Activated CD4-positive, alpha-beta T cell treated with anti-CD3 and anti-CD28 coated beads for 48 hours (primary cell): ENCODE data around the gene PLEKHA6.

ENCODE experiments used
- DNase-seq: peaks from one replicate; pipeline ENCODE4 v3.0.0-alpha.2; 2020

PLEKHA6 gene

GRCh38 chr1:204307334-204307883 lies 52.3 kb downstream of the PLEKHA6 start:
- DNase-seq: no peak

- no peak for DNase-seq
Observed at GRCh38 chr1:204306076-204306475, 53.7 kb downstream of the PLEKHA6 start.

- no peak for DNase-seq
Observed at GRCh38 chr1:204304067-204304466, 55.7 kb downstream of the PLEKHA6 start.

- no peak for DNase-seq
Observed at GRCh38 chr1:204302769-204303168, 57.0 kb downstream of the PLEKHA6 start.

DNA sequence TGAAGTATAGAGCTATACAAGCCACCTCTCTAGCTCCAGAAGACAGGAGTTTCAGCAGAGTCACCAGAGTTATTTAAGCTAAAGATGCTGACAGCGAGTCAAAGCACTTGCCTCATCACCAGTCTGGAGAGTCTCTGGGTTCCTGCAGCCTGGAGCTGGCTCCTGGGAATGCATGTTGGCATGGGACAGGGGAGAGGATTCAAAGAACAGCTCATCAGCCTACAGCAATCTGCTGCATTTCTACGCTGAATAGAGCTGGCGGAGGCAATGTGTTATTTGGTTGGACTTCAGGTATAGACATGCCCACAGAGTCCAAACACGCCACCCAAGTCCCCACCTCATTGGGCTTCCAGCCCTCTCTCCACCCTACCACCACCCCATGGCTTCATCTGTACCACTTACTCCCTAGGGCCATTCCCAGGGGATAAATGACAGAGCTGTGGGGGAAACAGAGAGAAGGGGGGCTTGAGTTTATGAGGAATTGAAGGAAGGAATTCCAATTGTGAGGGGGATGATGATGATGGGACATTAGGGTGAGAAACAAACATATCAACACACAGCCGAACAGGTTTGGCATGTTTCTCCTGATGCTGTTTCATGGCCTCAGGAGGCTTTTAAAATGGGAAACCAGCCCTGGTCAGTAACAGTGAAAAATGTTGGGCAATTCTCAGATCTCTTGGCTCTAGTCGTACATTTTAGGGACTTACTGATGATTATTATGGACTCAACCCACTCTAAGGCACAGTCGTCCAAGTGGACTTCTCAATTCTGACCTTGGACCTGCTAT lies 58.4 kb downstream of the PLEKHA6 start:
- no peak for DNase-seq

DNA sequence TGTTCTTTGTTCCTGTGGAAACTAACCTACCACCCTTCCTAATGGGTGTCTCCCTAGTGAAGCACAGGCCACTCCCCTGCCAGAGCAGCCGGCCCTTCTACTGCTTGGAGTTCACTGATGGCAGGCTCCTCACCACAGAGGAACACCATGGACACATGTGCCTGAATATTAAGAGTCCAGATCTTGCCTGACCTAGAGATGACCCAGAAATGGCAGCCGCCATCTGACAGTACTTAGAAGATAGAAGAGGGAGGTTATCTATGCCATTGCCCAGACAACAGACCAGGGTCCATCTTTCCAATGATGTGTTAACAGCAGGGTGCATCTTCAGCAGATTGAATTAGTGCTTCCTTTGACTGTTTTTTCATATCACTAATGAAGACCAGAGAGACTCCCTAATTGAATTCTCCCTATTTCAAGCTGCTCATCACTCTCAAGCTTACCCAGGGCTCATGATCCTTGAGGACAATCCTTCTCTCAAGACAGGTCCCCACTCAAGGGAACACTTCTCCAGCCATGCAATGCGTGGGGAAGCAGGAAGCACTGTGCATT lies 59.8 kb downstream of the PLEKHA6 start:
- no peak for DNase-seq

DNA sequence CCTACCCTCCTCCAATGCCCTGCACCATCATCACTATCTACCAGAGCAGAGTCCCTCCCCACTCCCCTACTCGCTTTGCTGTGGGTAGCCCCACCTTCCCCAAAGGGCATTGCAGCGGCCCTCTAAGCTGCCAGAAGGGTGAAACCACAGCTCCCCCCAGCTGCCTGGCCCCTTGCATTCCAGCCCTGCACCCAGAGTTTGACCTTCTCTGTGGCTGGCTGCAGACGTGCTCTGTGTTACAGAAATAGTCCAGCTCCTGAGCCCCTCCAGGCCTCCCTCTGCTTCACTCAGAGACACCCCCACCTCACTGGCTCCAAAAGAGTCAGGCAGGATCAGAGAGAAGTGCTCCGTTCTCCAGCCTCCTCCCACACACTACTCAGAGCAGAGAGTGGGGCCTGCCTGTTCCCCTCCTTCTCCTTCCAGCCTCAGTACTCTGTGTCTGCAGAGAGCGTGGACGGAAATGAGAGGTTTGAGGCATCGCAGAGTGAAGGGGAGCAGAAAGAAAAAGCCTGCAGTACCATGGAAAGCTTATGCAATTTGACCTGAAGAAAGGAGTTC lies 63.2 kb downstream of the PLEKHA6 start:
- no peak for DNase-seq

DNA sequence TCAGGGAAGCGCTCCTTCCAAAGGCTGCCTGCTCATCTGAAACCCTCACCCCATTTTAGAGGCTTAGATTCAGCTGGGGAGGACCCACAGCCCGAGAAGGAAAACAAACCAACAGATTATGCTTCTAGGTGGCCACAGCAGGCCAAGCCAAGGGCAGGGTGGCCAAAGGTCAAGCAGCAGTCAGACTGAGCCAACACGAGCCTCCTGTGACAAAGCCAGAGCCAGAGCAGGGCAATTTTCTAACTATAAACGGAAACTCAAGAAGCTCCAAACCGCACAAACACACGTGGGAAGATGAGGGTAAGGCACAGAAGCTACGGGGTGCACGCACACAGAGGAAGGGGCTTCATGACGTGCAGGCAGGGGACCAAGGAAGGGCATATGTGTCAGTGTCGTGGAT lies 64.1 kb downstream of the PLEKHA6 start:
- no peak for DNase-seq

- DNase-seq: no peak
Observed at GRCh38 chr1:204294357-204294756, 65.4 kb downstream of the PLEKHA6 start.

GRCh38 chr1:204293605-204294337 lies 66.0 kb downstream of the PLEKHA6 start:
- no peak for DNase-seq

- no peak for DNase-seq
Observed at GRCh38 chr1:204292740-204293139, 67.0 kb downstream of the PLEKHA6 start.

DNA sequence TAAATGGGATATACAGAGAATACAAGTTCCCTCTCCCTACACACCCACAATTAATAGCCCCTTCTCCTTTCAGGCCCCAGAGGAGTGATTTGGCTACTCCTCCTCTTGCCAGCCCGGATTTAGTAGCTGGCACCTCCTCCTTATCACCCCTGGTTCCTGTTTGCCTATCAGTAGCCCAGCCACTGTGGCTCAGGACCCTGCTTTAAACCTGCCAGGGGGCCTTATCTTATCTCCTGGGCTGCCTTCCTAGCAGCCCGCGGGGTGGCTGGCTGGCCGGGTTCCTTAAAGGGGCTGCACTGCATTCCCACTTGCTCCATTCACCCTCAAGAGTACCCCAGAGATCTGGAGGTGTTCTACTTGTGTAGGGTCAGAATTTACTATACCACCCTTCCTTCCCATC lies 70.4 kb downstream of the PLEKHA6 start:
- DNase-seq: no peak

GRCh38 chr1:204288021-204288588 lies 71.6 kb downstream of the PLEKHA6 start:
- DNase-seq: no peak

- DNase-seq: no peak
Observed at GRCh38 chr1:204287466-204287891, 72.2 kb downstream of the PLEKHA6 start.

- DNase-seq: peak; percentile 35
Observed at GRCh38 chr1:204286831-204287421, 72.8 kb downstream of the PLEKHA6 start.

- no peak for DNase-seq
Observed at GRCh38 chr1:204286315-204286714, 73.4 kb downstream of the PLEKHA6 start.

GRCh38 chr1:204285436-204286305 lies 74.1 kb downstream of the PLEKHA6 start:
- no peak for DNase-seq

DNA sequence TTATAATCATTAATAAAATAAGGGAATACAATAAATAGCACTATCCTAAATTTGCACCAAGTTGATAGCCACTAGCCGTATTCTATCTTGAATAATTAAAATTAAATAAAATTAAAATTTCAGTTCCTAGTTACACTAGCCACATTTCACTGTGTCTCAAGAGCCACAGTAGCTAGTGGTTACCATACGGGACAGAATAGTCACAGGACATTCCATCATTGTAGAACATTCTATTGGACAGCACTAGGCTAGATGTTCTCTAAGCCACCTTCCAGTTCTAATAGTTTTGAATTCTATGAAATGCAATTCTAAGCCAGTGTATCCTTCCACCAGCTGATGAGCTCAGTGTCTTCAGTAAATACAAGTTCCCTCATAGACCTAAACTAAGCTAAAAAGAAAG lies 74.8 kb downstream of the PLEKHA6 start:
- no peak for DNase-seq

- no peak for DNase-seq
Observed at GRCh38 chr1:204283711-204284651, 75.7 kb downstream of the PLEKHA6 start.

DNA sequence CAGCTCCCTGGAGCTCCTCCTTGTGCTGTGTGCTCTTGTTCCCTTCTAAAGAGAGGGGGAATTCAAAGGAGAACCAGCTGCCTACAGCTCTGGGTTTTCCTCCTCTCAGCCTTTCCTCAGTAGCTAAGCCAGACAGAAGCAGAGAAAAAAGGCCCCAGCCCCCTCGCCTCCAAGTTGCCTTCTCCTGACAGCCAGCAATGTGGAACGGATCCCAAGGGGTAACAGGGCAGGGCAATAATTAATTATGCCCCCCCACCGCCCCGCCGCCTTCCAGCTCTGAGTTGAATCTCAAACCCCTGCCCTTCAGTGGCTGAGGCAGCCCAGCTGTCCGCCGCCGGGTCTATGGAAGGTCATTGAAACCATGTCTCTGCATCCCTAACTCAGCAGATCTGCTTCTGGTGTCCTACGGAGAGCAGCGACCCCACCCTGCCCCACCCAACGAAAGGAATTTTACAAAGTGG lies 76.9 kb downstream of the PLEKHA6 start:
- no peak for DNase-seq
